ENCODE data around the gene EPS15.

- TF ChIP-seq CTCF (conservative IDR thresholded peaks at IDR 0.05 in 1 of 2, IDR thresholded peaks at IDR 0.05 in 1 of 2; ENCODE audit: extremely low read depth in 1 of 2, insufficient read depth in 1 of 2, low read depth in 1 of 2, low read length in 2 of 2) (peak in 1 of 2 donors; percentile 6), EZH2 (IDR thresholded peaks at IDR 0.05; ENCODE audit: borderline replicate concordance, low read length) (no peak)
Measured at GRCh38 chr1:51313268-51313852, 205.7 kb downstream of the EPS15 start.

Measured in mammary epithelial cell (primary cell).